HCT116 (cell line): Measurements from ENCODE around the gene BOD1. TPM values are rescaled to one million over a fixed set of nuclear protein-coding genes. Genes with fewer than 3 reads are reported as not detected.

ENCODE experiments used
- ATAC-seq: fragments of 200-7000 bp; cut with Tn5 transposase; 2 replicates; pipeline ENCODE4 v1.9.1; 2020; ENCODE audit warnings: mild to moderate bottlenecking, moderate library complexity
- BruUV-seq: library from RNA; stranded (reverse); fragments of 400-500 nt; replicated peaks from 2 replicates; lab custom pipeline; 2021; lab: Mats Ljungman, UMichigan
- CTCF ChIA-PET: fragments of 300-600 bp; sonication (Branson Sonifier 250); formaldehyde crosslinking; loops from one replicate; lab custom pipeline; 2021; ENCODE audit warnings: antibody characterized with exemption; lab: Charles Lee
- POLR2A ChIA-PET: fragments of 300-600, 350-600 bp; sonication (Branson Sonifier 250); formaldehyde crosslinking; loops from one replicate; lab custom pipeline; 2021; ENCODE audit warnings: antibody characterized with exemption; lab: Charles Lee
- RAD21 ChIA-PET, 2 experiments: fragments of 300-600 bp; sonication (Branson Sonifier 250); formaldehyde crosslinking; loops; one replicate each; lab custom pipeline; 2023; ENCODE audit warnings: low total read pairs in 2 of 2; ENCODE audit not compliant: uncharacterized antibody in 2 of 2, unreplicated experiment in 2 of 2, low non-redundant PET in 1 of 2; lab: Charles Lee
- DNase-seq: peaks from one replicate; pipeline ENCODE4 v3.0.0-alpha.2; 2010; ENCODE audit warnings: low read depth, low spot score
- H2AFZ ChIP-seq: fragments of 200-600 bp; shearing (Covaris generic), sonication (generic); 2 replicates; pipeline ENCODE4 v1.6.1; 2017; ENCODE audit warnings: low read depth, mixed run types, mixed read lengths, antibody characterized with exemption, low read length; ENCODE audit not compliant: poor library complexity, severe bottlenecking
- H3K27ac ChIP-seq: 2 replicates; pipeline ENCODE4 v1.5.1; 2012; ENCODE audit warnings: low read depth, low read length
- H3K27me3 ChIP-seq: fragments of 200-600 bp; sonication (generic); 2 replicates; pipeline ENCODE4 v1.6.1; 2016; ENCODE audit warnings: mixed run types, low read length, mixed read lengths; ENCODE audit not compliant: insufficient read depth
- H3K36me3 ChIP-seq, 2 experiments: fragments of 200-500 bp in 1 of 2; fragments of 200-600 bp in 1 of 2; sonication (Bioruptor generic) in 1 of 2; sonication (generic) in 1 of 2; 2 replicates each; pipeline versions ENCODE4 v1.5.1 to v1.6.1; 2014 to 2016; ENCODE audit warnings: low read length in 2 of 2, inconsistent platforms in 1 of 2, mixed read lengths in 1 of 2, mixed run types in 1 of 2; ENCODE audit not compliant: insufficient read depth in 2 of 2, control insufficient read depth in 1 of 2
- H3K4me1 ChIP-seq, 2 experiments: fragments of 200-600 bp in 1 of 2; sonication (generic) in 1 of 2; 2 replicates each; pipeline versions ENCODE4 v1.5.1 to v1.6.1; 2012 to 2017; ENCODE audit warnings: low read length in 2 of 2, inconsistent platforms in 1 of 2, mild to moderate bottlenecking in 1 of 2, mixed read lengths in 1 of 2, mixed run types in 1 of 2, moderate library complexity in 1 of 2; ENCODE audit not compliant: insufficient read depth in 2 of 2, control insufficient read depth in 1 of 2
- H3K4me2 ChIP-seq: fragments of 200-600 bp; sonication (generic); 2 replicates; pipeline ENCODE4 v1.6.1; 2017; ENCODE audit warnings: mixed run types, low read length, mixed read lengths
- H3K4me3 ChIP-seq, 2 experiments: fragments of 200-600 bp in 1 of 2; sonication (generic) in 1 of 2; replicated peaks in 1 of 2; 2 replicates each; pipeline ENCODE4 v1.5.1; 2011 to 2016; ENCODE audit warnings: low read length in 2 of 2, control low read depth in 1 of 2, low read depth in 1 of 2, mild to moderate bottlenecking in 1 of 2, mixed read lengths in 1 of 2, mixed run types in 1 of 2
- H3K79me2 ChIP-seq: fragments of 200-600 bp; sonication (generic); 2 replicates; pipeline ENCODE4 v1.6.1; 2017; ENCODE audit warnings: mild to moderate bottlenecking, mixed run types, low read length, moderate library complexity, mixed read lengths; ENCODE audit not compliant: insufficient read depth
- H3K9ac ChIP-seq: fragments of 200-600 bp; sonication (generic); 2 replicates; pipeline ENCODE4 v1.6.1; 2016; ENCODE audit warnings: low read length, mixed read lengths
- H3K9me2 ChIP-seq: fragments of 200-600 bp; sonication (generic), shearing (Covaris generic); 2 replicates; pipeline ENCODE4 v1.6.1; 2017; ENCODE audit warnings: mixed run types, mild to moderate bottlenecking, moderate library complexity; ENCODE audit not compliant: insufficient read depth
- H3K9me3 ChIP-seq, 2 experiments: fragments of 200-500 bp in 1 of 2; fragments of 200-600 bp in 1 of 2; sonication (Bioruptor generic) in 1 of 2; sonication (generic) in 1 of 2; 2 replicates each; pipeline ENCODE4 v1.6.1; 2014 to 2017; ENCODE audit warnings: low read length in 2 of 2, mixed read lengths in 2 of 2, inconsistent platforms in 1 of 2, low read depth in 1 of 2, mild to moderate bottlenecking in 1 of 2, mixed run types in 1 of 2, moderate library complexity in 1 of 2; ENCODE audit not compliant: control insufficient read depth in 1 of 2, insufficient read depth in 1 of 2
- H4K20me1 ChIP-seq: fragments of 200-600 bp; sonication (generic), shearing (Covaris generic); 2 replicates; pipeline ENCODE4 v1.6.1; 2017; ENCODE audit warnings: mixed run types, mild to moderate bottlenecking, moderate library complexity; ENCODE audit not compliant: insufficient read depth
- CBX3 ChIP-seq: IDR thresholded peaks from 2 replicates; pipeline ENCODE4 v1.6.1; 2012; ENCODE audit warnings: low read depth
- EGR1 ChIP-seq: IDR thresholded peaks from 2 replicates; pipeline ENCODE4 v1.6.1; 2012; ENCODE audit warnings: low read depth
- ZBTB33 ChIP-seq: IDR thresholded peaks from 2 replicates; pipeline ENCODE4 v1.6.1; 2011; ENCODE audit warnings: mild to moderate bottlenecking, low read length, moderate library complexity; ENCODE audit not compliant: insufficient replicate concordance; ENCODE audit errors: extremely low read depth
- ZFX ChIP-seq: fragments of 450-650 bp; IDR thresholded peaks from 2 replicates; pipeline ENCODE4 v1.6.1; 2017
- intact Hi-C: fragments of 100-400 bp; cut with micrococcal nuclease; formaldehyde crosslinking; loops from 2 replicates; pipeline ENCODE4 v1.10.0; 2022
- total RNA-seq: library from RNA; stranded (reverse); gene quantifications from one replicate; pipeline ENCODE4 v1.2.1, GENCODE V29; 2021; ENCODE audit not compliant: unreplicated experiment

BOD1 gene
- total RNA-seq, 1 experiment from 2014 or later, result 60.2 TPM

- POLR2A ChIA-PET, result no interaction called here
- no peaks in the 10 kb centered on the region for H3K9me3 ChIP-seq
- H2AFZ ChIP-seq, result no peak overlapping the region
- no peaks in the 10 kb centered on the region for H3K4me1 ChIP-seq
- H3K27me3 ChIP-seq, result peaks cover 4% of the 10 kb centered on the region; the same call in 1 of the 2 replicates
- ATAC-seq, result no peak
- no peak overlapping the region for H3K27ac ChIP-seq
- RAD21 ChIA-PET, result no interaction called here
- no peaks in the 10 kb centered on the region for H3K9me2 ChIP-seq
- H3K36me3 ChIP-seq, result no peaks in the 10 kb centered on the region
- TF ChIP-seq ZBTB33 (no peak), CBX3 (no peak)
- no peaks in the 10 kb centered on the region for H4K20me1 ChIP-seq
- no peak overlapping the region for H3K4me3 ChIP-seq
- no peak overlapping the region for H3K9ac ChIP-seq
- intact Hi-C loops, result loop anchor here (5.0 kb wide), 1 partner anchor 296 kb away; no protein-coding TSS in a partner anchor
- CTCF ChIA-PET, result no interaction called here
- no peak for DNase-seq
- no peak overlapping the region for H3K4me2 ChIP-seq
- no TSS peak for BruUV-seq
- H3K79me2 ChIP-seq, result no peaks in the 10 kb centered on the region
Measured at GRCh38 chr5:173631478-173631877, 15.0 kb upstream of the BOD1 start.

GRCh38 chr5:173630724-173631365 is 14.4 kb upstream of the BOD1 start:
- H3K9ac ChIP-seq, result no peak overlapping the region
- no peaks in the 10 kb centered on the region for H3K36me3 ChIP-seq
- ChIA-PET CTCF (interaction anchor here (1.2 to 1.7 kb wide), 2 partner anchors 271 to 344 kb away, joined by 3 to 5 read pairs; no protein-coding TSS in a partner anchor), RAD21 (no interaction called here), POLR2A (no interaction called here)
- no peak for ATAC-seq
- no peak overlapping the region for H2AFZ ChIP-seq
- H3K9me3 ChIP-seq, result no peaks in the 10 kb centered on the region
- no TSS peak for BruUV-seq
- intact Hi-C loops, result loop anchor here (5.0 kb wide), 1 partner anchor 296 kb away; no protein-coding TSS in a partner anchor
- H4K20me1 ChIP-seq, result no peaks in the 10 kb centered on the region
- peaks cover 4% of the 10 kb centered on the region; the same call in 1 of the 2 replicates for H3K27me3 ChIP-seq
- no peak overlapping the region for H3K27ac ChIP-seq
- no peaks in the 10 kb centered on the region for H3K79me2 ChIP-seq
- no peak for DNase-seq
- no peak overlapping the region for H3K4me2 ChIP-seq
- H3K4me3 ChIP-seq, result no peak overlapping the region
- TF ChIP-seq ZBTB33, result no peak
- no peak for TF ChIP-seq ZFX
- TF ChIP-seq EGR1, result no peak
- no peaks in the 10 kb centered on the region for H3K9me2 ChIP-seq
- no peaks in the 10 kb centered on the region for H3K4me1 ChIP-seq
